ENCODE measurements around the gene RNF207.

Gene RNF207

DNA sequence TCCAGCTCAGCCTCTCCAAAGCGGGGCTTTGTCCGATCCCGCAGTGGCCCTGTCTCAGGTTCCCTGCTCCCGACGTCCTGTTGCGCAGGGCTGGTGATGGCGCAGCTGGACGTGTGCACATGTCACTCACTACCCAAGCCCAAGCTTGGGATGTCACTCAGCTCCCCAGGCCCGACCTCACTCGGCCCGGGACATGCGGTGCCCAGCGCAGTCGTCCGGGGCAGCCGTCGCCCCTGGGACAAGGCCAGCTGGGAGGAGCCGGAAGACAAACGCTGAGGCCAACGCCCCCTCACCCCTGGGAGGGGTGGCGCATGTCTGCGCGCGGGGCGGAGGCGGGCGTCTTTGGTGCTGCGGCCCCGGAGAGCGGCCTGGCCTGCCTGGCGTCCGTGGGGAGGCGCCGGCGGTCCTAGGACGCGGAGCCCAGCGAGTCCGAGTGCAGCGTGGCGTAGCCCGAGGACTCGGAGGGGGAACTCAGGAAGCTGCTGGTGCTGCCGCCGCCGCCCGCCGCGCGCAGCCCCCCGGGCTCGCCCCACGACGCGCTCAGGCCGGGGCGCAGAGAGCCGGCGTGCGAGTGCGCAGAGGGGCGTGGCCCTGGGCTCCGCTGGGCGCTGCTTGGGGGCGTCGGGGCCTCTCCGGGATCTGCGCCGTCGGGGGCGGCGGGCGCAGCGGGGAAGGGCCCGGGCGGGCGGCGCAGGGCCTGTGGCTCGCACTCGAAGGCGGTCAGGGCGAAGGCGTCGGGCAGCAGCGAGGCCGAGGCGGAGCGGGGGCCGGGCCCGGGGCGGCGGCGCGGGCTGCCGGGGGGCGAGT lies 43.2 kb downstream of the RNF207 start:
- Histone ChIP-seq H3K27me3 (replicated peaks in 2 of 5; ENCODE audit: control insufficient read depth in 4 of 5, insufficient read depth in 5 of 5, low read length in 4 of 5) (peaks cover 0 to 84% (median 31%) of the 10 kb centered on the region in 5 experiments), H3K36me3 (ENCODE audit: control insufficient read depth in 4 of 4, insufficient read depth in 4 of 4, low read length in 3 of 4) (no peaks in the 10 kb centered on the region), H3K9me3 (ENCODE audit: control extremely low read depth in 1 of 5, control insufficient read depth in 4 of 5, insufficient read depth in 2 of 5, low read depth in 1 of 5, low read length in 4 of 5) (no peaks in the 10 kb centered on the region), H3K4me3 (ENCODE audit: control insufficient read depth in 1 of 7, extremely low read depth in 1 of 7, insufficient read depth in 4 of 7, low read depth in 2 of 7, low read length in 6 of 7) (peak overlapping the region in 2 of 7 experiments; percentile 23 to 40), H3K4me1 (ENCODE audit: control extremely low read depth in 1 of 4, control insufficient read depth in 4 of 4, insufficient read depth in 4 of 4, low read length in 3 of 4) (peaks cover 0 to 29% (median 18%) of the 10 kb centered on the region in 4 experiments), H3K27ac (ENCODE audit: insufficient read depth in 1 of 2, low read depth in 1 of 2, low read length in 2 of 2, poor library complexity in 1 of 2, severe bottlenecking in 2 of 2) (no peak overlapping the region)
- ChIA-PET CTCF (interaction anchor here (0.8 to 9.1 kb wide), 8 partner anchors 14 to 190 kb away, joined by 3 to 113 read pairs (median 4); no protein-coding TSS in a partner anchor), POLR2A (no interaction called here)
- DNase-seq: no peak
- 7% methylated on average over 87 of the region's 96 CpGs for WGBS (ENCODE audit: insufficient coverage)

DNA sequence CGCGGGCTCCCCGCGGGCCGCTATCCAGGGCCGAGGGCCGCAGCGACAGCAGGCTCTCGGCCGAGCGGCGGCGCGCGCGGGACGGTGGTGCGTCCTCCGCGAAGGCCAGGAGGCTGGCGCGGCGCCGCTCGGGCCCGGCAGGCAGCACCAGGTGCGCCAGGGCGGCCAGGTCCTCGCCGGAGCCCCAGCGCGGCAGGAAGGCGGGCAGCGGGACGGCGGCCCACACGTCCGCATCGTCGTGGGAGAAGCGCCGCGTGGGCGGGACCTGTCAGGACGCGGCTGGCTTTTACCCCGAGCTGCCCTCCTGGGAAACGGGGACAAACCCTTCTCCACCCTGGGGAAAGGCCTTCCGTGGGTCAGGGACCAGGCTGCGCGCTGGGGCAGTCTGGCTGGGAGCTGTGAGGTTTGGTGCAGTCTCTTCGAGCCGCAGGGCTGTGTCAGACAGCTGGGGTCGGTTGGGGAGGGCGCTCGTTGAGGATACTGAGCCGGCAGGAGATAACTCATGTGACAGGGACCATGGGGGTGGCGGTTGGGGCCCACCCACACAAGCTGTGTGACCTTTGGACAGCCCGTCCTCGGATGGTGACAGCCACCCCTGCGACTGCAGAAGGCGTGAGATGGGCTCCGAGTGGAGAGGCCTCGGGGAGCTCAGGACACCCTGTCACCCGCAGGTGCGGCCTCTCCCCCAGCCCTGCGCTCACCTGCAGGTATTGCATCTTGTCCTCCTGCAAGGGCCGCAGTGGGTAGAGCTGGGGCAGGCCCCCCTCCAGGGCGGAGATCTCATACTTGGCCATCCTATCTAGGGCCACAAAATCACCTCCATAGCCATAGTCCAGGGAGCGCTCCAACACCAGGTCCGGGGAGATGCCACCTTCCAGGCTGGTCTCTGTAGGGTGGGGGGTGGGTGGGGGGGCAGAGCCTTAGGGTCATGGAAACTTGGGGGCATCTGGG lies 44.1 kb downstream of the RNF207 start:
- 14% methylated on average over 66 of the region's 71 CpGs for WGBS (ENCODE audit: insufficient coverage)
- H3K4me3 ChIP-seq (ENCODE audit: control insufficient read depth in 1 of 7, extremely low read depth in 1 of 7, insufficient read depth in 4 of 7, low read depth in 2 of 7, low read length in 6 of 7): no peak overlapping the region
- peaks cover 0 to 81% (median 32%) of the 10 kb centered on the region in 5 experiments for H3K27me3 ChIP-seq (replicated peaks in 2 of 5; ENCODE audit: control insufficient read depth in 4 of 5, insufficient read depth in 5 of 5, low read length in 4 of 5)
- CTCF ChIA-PET: interaction anchor here (1.0 to 9.1 kb wide), 2 partner anchors 44 to 92 kb away, joined by 4 to 113 read pairs; partner anchors contain the start of gene RNF207
- H3K4me1 ChIP-seq (ENCODE audit: control extremely low read depth in 1 of 4, control insufficient read depth in 4 of 4, insufficient read depth in 4 of 4, low read length in 3 of 4): peaks cover 0 to 26% (median 18%) of the 10 kb centered on the region in 4 experiments
- no peaks in the 10 kb centered on the region for H3K9me3 ChIP-seq (ENCODE audit: control extremely low read depth in 1 of 5, control insufficient read depth in 4 of 5, insufficient read depth in 2 of 5, low read depth in 1 of 5, low read length in 4 of 5)
- no peaks in the 10 kb centered on the region for H3K36me3 ChIP-seq (ENCODE audit: control insufficient read depth in 4 of 4, insufficient read depth in 4 of 4, low read length in 3 of 4)
- DNase-seq: no peak
- H3K27ac ChIP-seq (ENCODE audit: insufficient read depth in 1 of 2, low read depth in 1 of 2, low read length in 2 of 2, poor library complexity in 1 of 2, severe bottlenecking in 2 of 2): no peak overlapping the region
- POLR2A ChIA-PET: interaction anchor here (0.6 to 1.1 kb wide), 2 partner anchors 10 to 95 kb away, joined by 3 to 4 read pairs; no protein-coding TSS in a partner anchor

DNA sequence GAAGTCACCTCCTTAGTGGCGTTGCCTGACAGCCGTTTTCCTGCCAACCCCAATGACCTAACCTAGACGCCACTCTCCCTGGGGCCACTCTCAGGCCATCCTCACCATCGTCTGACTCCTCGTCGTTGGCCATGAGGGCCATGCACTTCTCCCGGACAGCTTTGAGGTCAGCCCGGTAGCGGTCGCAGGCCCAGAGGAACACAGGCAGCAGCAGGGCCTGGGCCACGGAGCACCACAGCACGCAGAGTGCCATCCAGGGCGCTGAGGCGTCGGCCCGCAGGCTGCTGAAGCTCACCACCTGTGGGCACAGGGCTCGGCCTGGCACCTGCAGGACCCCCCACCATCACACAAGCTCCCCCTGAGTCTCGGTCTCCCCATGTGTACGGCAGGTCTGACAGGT lies 45.3 kb downstream of the RNF207 start:
- H3K9me3 ChIP-seq (ENCODE audit: control extremely low read depth in 1 of 5, control insufficient read depth in 4 of 5, insufficient read depth in 2 of 5, low read depth in 1 of 5, low read length in 4 of 5): no peaks in the 10 kb centered on the region
- ChIA-PET CTCF (interaction anchor here (1.0 to 9.1 kb wide), 2 partner anchors 45 to 91 kb away, joined by 4 to 113 read pairs; partner anchors contain the start of gene RNF207), POLR2A (interaction anchor here (1.1 kb wide), 1 partner anchor 93 kb away, joined by 4 read pairs; no protein-coding TSS in a partner anchor)
- DNase-seq: no peak
- no peaks in the 10 kb centered on the region for H3K36me3 ChIP-seq (ENCODE audit: control insufficient read depth in 4 of 4, insufficient read depth in 4 of 4, low read length in 3 of 4)
- H3K4me1 ChIP-seq (ENCODE audit: control extremely low read depth in 1 of 4, control insufficient read depth in 4 of 4, insufficient read depth in 4 of 4, low read length in 3 of 4): peaks cover 0 to 15% (median 9%) of the 10 kb centered on the region in 4 experiments
- no peak overlapping the region for H3K4me3 ChIP-seq (ENCODE audit: control insufficient read depth in 1 of 7, extremely low read depth in 1 of 7, insufficient read depth in 4 of 7, low read depth in 2 of 7, low read length in 6 of 7)
- 89% methylated on average over 17 of the region's 19 CpGs for WGBS (ENCODE audit: insufficient coverage)
- H3K27me3 ChIP-seq (replicated peaks in 2 of 5; ENCODE audit: control insufficient read depth in 4 of 5, insufficient read depth in 5 of 5, low read length in 4 of 5): peaks cover 0 to 70% (median 32%) of the 10 kb centered on the region in 5 experiments
- no peak overlapping the region for H3K27ac ChIP-seq (ENCODE audit: insufficient read depth in 1 of 2, low read depth in 1 of 2, low read length in 2 of 2, poor library complexity in 1 of 2, severe bottlenecking in 2 of 2)

DNA sequence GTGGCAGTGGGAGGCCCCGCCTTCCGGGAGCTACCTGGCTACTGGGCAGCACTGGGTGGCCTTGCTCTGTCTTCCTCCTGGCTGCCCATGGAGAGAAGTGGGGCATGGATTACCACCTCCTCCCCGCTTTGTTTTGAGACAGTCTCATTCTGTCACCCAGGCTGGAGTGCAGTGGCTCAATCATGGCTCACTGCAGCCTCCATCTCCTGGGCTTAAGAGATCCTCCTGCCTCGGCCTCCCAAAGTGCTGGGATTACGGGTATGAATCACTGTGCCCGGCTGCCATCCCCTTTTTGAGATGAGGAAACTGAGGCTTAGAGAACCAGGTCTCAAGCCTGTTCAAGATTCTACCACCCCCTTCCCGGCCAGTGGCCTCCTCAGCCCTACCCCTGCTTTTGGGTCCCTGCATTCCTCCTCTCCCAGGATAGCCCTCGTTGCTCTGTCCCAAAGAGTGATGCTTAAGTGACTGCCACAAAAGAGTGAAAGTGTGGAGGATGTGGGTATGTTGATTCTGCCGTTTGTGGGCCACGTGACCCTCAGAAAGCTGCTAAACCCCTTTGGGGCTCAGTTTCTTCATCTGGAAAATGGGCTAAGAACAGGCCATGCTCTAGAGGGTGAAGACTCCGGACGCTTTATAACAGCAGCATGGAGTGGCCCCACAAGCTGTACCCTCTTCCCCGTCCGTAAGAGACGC lies 45.9 kb downstream of the RNF207 start:
- H3K4me1 ChIP-seq (ENCODE audit: control extremely low read depth in 1 of 4, control insufficient read depth in 4 of 4, insufficient read depth in 4 of 4, low read length in 3 of 4): peaks cover 0 to 10% (median 5%) of the 10 kb centered on the region in 4 experiments
- ChIA-PET CTCF (interaction anchor here (1.4 to 9.1 kb wide), 2 partner anchors 13 to 91 kb away, joined by 3 to 113 read pairs; no protein-coding TSS in a partner anchor), POLR2A (no interaction called here)
- peaks cover 0 to 65% (median 27%) of the 10 kb centered on the region in 5 experiments for H3K27me3 ChIP-seq (replicated peaks in 2 of 5; ENCODE audit: control insufficient read depth in 4 of 5, insufficient read depth in 5 of 5, low read length in 4 of 5)
- no peak for DNase-seq
- H3K36me3 ChIP-seq (ENCODE audit: control insufficient read depth in 4 of 4, insufficient read depth in 4 of 4, low read length in 3 of 4): no peaks in the 10 kb centered on the region
- 87% methylated on average over 11 of the region's 15 CpGs for WGBS (ENCODE audit: insufficient coverage)
- H3K27ac ChIP-seq (ENCODE audit: insufficient read depth in 1 of 2, low read depth in 1 of 2, low read length in 2 of 2, poor library complexity in 1 of 2, severe bottlenecking in 2 of 2): no peak overlapping the region
- H3K9me3 ChIP-seq (ENCODE audit: control extremely low read depth in 1 of 5, control insufficient read depth in 4 of 5, insufficient read depth in 2 of 5, low read depth in 1 of 5, low read length in 4 of 5): no peaks in the 10 kb centered on the region
- no peak overlapping the region for H3K4me3 ChIP-seq (ENCODE audit: control insufficient read depth in 1 of 7, extremely low read depth in 1 of 7, insufficient read depth in 4 of 7, low read depth in 2 of 7, low read length in 6 of 7)

DNA sequence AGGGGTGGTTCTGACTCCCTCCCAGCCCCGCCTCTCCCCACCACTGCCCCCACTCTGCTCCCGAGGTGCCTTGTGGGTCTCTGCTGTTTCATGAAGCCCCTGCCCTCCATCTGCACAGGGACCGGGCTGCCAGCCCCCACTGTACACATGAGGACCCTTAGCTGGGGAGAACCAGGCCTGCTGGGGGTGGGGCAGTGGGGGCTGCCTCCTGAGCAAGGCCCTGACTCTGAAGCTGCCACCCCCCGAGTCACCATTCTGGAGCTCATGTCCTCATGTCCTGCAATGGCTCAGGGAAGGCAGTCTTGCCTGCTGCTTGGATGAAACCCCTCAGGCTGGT lies 46.4 kb downstream of the RNF207 start:
- WGBS (ENCODE audit: insufficient coverage): 85% methylated on average over 3 of the region's 4 CpGs
- peaks cover 0 to 65% (median 26%) of the 10 kb centered on the region in 5 experiments for H3K27me3 ChIP-seq (replicated peaks in 2 of 5; ENCODE audit: control insufficient read depth in 4 of 5, insufficient read depth in 5 of 5, low read length in 4 of 5)
- H3K27ac ChIP-seq (ENCODE audit: insufficient read depth in 1 of 2, low read depth in 1 of 2, low read length in 2 of 2, poor library complexity in 1 of 2, severe bottlenecking in 2 of 2): no peak overlapping the region
- CTCF ChIA-PET: interaction anchor here (0.9 to 9.1 kb wide), 3 partner anchors 13 to 90 kb away, joined by 3 to 113 read pairs (median 3); no protein-coding TSS in a partner anchor
- DNase-seq: no peak
- no peak overlapping the region for H3K4me3 ChIP-seq (ENCODE audit: control insufficient read depth in 1 of 7, extremely low read depth in 1 of 7, insufficient read depth in 4 of 7, low read depth in 2 of 7, low read length in 6 of 7)
- POLR2A ChIA-PET: no interaction called here
- H3K9me3 ChIP-seq (ENCODE audit: control extremely low read depth in 1 of 5, control insufficient read depth in 4 of 5, insufficient read depth in 2 of 5, low read depth in 1 of 5, low read length in 4 of 5): no peaks in the 10 kb centered on the region
- peaks cover 0 to 10% (median 5%) of the 10 kb centered on the region in 4 experiments for H3K4me1 ChIP-seq (ENCODE audit: control extremely low read depth in 1 of 4, control insufficient read depth in 4 of 4, insufficient read depth in 4 of 4, low read length in 3 of 4)
- H3K36me3 ChIP-seq (ENCODE audit: control insufficient read depth in 4 of 4, insufficient read depth in 4 of 4, low read length in 3 of 4): no peaks in the 10 kb centered on the region

DNA sequence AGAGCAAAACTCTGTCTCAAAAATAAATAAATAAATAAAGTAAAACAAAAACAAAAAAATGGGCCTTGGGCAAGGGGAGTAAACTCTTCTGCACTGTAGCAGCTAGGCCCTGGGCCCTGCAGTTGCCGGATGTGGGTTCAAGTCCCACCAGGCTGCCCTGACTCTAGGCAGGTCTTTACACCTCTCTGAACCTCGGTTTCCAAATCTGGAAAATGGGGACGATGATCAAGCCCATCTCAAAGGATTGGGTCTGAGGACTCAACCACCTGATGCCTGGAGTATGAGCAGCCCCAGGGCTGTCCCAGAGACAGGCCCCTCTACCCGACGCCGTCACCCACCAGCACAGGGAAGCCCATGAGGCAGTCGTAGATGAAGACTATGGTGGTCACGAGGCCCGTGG lies 47.5 kb downstream of the RNF207 start:
- no peak for DNase-seq
- H3K9me3 ChIP-seq (ENCODE audit: control extremely low read depth in 1 of 5, control insufficient read depth in 4 of 5, insufficient read depth in 2 of 5, low read depth in 1 of 5, low read length in 4 of 5): no peaks in the 10 kb centered on the region
- H3K4me3 ChIP-seq (ENCODE audit: control insufficient read depth in 1 of 7, extremely low read depth in 1 of 7, insufficient read depth in 4 of 7, low read depth in 2 of 7, low read length in 6 of 7): no peak overlapping the region
- no peaks in the 10 kb centered on the region for H3K36me3 ChIP-seq (ENCODE audit: control insufficient read depth in 4 of 4, insufficient read depth in 4 of 4, low read length in 3 of 4)
- WGBS (ENCODE audit: insufficient coverage): 97% methylated on average over 9 of the region's 9 CpGs
- H3K27ac ChIP-seq (ENCODE audit: insufficient read depth in 1 of 2, low read depth in 1 of 2, low read length in 2 of 2, poor library complexity in 1 of 2, severe bottlenecking in 2 of 2): no peak overlapping the region
- POLR2A ChIA-PET: interaction anchor here (0.7 kb wide), 1 partner anchor 99 kb away, joined by 3 read pairs; no protein-coding TSS in a partner anchor
- CTCF ChIA-PET: interaction anchor here (0.9 to 9.1 kb wide), 4 partner anchors 12 to 153 kb away, joined by 3 to 113 read pairs (median 3); no protein-coding TSS in a partner anchor
- peaks cover 0 to 64% (median 21%) of the 10 kb centered on the region in 5 experiments for H3K27me3 ChIP-seq (replicated peaks in 2 of 5; ENCODE audit: control insufficient read depth in 4 of 5, insufficient read depth in 5 of 5, low read length in 4 of 5)
- H3K4me1 ChIP-seq (ENCODE audit: control extremely low read depth in 1 of 4, control insufficient read depth in 4 of 4, insufficient read depth in 4 of 4, low read length in 3 of 4): peaks cover 0 to 10% (median 5%) of the 10 kb centered on the region in 4 experiments

Measured in common myeloid progenitor, CD34-positive (primary cell).